HG02938 (cell line): Measurements from ENCODE around the gene CHPF.

Experiments used
- ATAC-seq: cut with Tn5 transposase; IDR thresholded peaks from one replicate; pipeline ENCODE4 v1.9.1; 2021; ENCODE audit warnings: mild to moderate bottlenecking, moderate library complexity; ENCODE audit not compliant: unreplicated experiment

Gene CHPF

GRCh38 chr2:219543596-219544358 is at the start of gene CHPF, which contains the start of gene TMEM198:
Gene CHPF (minus strand): TSS chr2:219543809. CDS start chr2:219543538, 271 bp downstream.
Gene TMEM198 (plus strand): TSS chr2:219544028. CDS start chr2:219544728, 700 bp downstream.
- ATAC-seq, result peak; percentile 73

- ATAC-seq, result no peak
Observed at GRCh38 chr2:219593154-219593553, 49.5 kb upstream of the CHPF start.

GRCh38 chr2:219592736-219593135 is 49.1 kb upstream of the CHPF start:
- ATAC-seq, result no peak

- no peak for ATAC-seq
Observed at GRCh38 chr2:219591091-219591490, 47.5 kb upstream of the CHPF start.

- no peak for ATAC-seq
Observed at GRCh38 chr2:219581346-219581745, 37.7 kb upstream of the CHPF start.

- ATAC-seq, result no peak
Observed at GRCh38 chr2:219578811-219579613, 35.4 kb upstream of the CHPF start.

- ATAC-seq, result no peak
Observed at GRCh38 chr2:219576505-219577388, 33.1 kb upstream of the CHPF start.

- ATAC-seq, result no peak
Observed at GRCh38 chr2:219575566-219576504, 32.2 kb upstream of the CHPF start.

- ATAC-seq, result no peak
Observed at GRCh38 chr2:219574484-219575311, 31.1 kb upstream of the CHPF start.

- no peak for ATAC-seq
Observed at GRCh38 chr2:219573166-219573565, 29.6 kb upstream of the CHPF start.

GRCh38 chr2:219572237-219573001 is 28.8 kb upstream of the CHPF start, which contains the start of gene INHA:
Gene INHA (plus strand): TSS chr2:219572310. CDS start chr2:219572375, 65 bp downstream.
- no peak for ATAC-seq

- no peak for ATAC-seq
Observed at GRCh38 chr2:219571311-219572236, 28.0 kb upstream of the CHPF start, which contains the start of gene OBSL1. Gene OBSL1 (minus strand): TSS chr2:219571539. CDS start chr2:219571232, 307 bp downstream.

- ATAC-seq, result no peak
Observed at GRCh38 chr2:219570924-219571310, 27.3 kb upstream of the CHPF start.

GRCh38 chr2:219570194-219570923 is 26.8 kb upstream of the CHPF start:
- ATAC-seq, result no peak

- ATAC-seq, result no peak
Observed at GRCh38 chr2:219569635-219570034, 26.0 kb upstream of the CHPF start.

- ATAC-seq, result no peak
Observed at GRCh38 chr2:219569041-219569440, 25.4 kb upstream of the CHPF start.
